Measurements from ENCODE around the gene ROR1.

Gene ROR1

DNA sequence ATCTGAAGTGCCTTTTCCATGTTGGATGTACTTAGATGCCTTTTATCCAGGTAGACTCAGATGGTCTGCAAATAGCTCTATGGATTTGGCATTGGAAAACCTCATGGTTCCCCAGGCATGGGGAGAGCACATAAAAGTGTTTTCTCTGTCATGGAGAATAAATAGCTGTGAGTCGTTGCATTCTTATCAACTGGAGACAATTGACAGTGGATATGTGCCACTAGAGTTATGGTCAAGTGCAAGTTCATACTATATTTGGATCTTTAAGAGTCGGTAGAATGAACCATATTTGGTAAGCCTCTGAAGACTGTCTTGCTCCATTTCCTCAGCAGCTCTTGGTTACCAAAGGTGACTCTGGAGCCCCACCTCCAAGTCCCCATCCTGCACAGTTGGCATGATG, 83.7 kb downstream of the ROR1 start:
- Histone ChIP-seq H3K4me1 (ENCODE audit: control insufficient read depth, insufficient read depth, low read length) (peaks cover 2% of the 10 kb centered on the region), H3K9me3 (ENCODE audit: control insufficient read depth in 2 of 2, low read length in 2 of 2) (no peaks in the 10 kb centered on the region), H3K27ac (ENCODE audit: low read length) (no peak overlapping the region), H3K9ac (ENCODE audit: low read length in 2 of 2) (no peak overlapping the region), H3K27me3 (ENCODE audit: control insufficient read depth in 1 of 2, insufficient read depth in 2 of 2, low read length in 2 of 2) (no peaks in the 10 kb centered on the region), H3K36me3 (ENCODE audit: control insufficient read depth in 2 of 2, insufficient read depth in 2 of 2, low read length in 2 of 2) (no peaks in the 10 kb centered on the region), H3K4me3 (ENCODE audit: low read length in 2 of 2) (no peak overlapping the region)

DNA sequence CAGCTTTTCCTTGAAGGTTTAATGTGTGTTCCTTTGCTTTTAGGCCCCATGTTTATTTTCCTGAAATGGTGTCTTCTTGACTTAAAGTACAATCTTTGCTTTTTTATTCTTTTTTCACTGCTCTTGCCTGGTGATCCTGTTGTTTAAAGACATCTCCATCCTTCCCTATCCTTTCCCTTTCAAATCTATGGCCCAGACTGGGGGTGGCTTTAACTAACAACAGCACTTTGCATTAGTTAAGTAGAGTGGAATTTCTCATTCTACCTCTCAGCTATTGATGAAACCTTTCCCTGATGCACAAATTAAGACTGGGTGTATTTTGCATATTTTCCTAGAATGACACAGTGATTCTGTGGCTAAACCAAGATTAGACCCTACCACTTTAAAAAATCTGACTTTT, 84.3 kb downstream of the ROR1 start:
- Histone ChIP-seq H3K27ac (ENCODE audit: low read length) (no peak overlapping the region), H3K9me3 (ENCODE audit: control insufficient read depth in 2 of 2, low read length in 2 of 2) (no peaks in the 10 kb centered on the region), H3K27me3 (ENCODE audit: control insufficient read depth in 1 of 2, insufficient read depth in 2 of 2, low read length in 2 of 2) (no peaks in the 10 kb centered on the region), H3K36me3 (ENCODE audit: control insufficient read depth in 2 of 2, insufficient read depth in 2 of 2, low read length in 2 of 2) (no peaks in the 10 kb centered on the region), H3K9ac (ENCODE audit: low read length in 2 of 2) (no peak overlapping the region), H3K4me1 (ENCODE audit: control insufficient read depth, insufficient read depth, low read length) (peaks cover 2% of the 10 kb centered on the region), H3K4me3 (ENCODE audit: low read length in 2 of 2) (no peak overlapping the region)

DNA sequence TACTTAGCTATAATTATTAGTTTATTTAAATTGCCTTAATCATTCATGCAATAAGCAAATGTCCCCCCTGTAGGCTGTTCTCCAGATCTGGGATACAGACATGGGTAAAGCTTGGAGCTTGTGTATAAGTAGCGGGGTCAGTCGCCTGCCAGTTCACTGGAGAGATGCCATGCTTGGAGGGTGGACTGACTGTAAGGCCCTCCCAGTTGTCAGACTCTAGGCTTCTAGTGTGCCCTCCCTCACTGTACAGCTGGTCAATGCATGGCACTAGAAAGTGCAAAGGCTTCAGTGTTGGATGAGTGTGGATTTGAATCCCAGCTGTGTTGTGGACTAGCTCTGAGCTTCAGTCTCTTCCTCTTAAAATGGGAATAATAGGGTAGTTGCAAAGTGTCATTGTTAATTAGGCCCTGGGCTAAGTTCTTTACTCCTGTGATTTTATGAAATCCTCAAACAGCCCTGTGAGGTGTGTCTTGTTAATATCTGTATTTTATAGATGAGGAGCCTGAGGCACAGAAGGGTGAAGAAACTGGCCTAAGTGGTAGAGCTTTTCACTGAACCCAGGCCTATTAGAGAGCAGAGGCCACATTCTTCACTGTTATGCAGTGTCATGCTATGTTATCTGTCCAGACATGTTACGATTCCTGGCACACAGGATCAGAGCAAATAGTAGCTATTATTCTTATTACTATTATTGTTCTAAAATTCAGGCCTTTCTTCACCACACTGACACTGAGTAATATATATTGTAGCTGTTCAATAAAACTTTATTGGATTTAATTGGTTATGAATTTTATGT, 85.9 kb downstream of the ROR1 start:
- Histone ChIP-seq H3K4me1 (ENCODE audit: control insufficient read depth, insufficient read depth, low read length) (peaks cover 7% of the 10 kb centered on the region), H3K9me3 (ENCODE audit: control insufficient read depth in 2 of 2, low read length in 2 of 2) (no peaks in the 10 kb centered on the region), H3K4me3 (ENCODE audit: low read length in 2 of 2) (no peak overlapping the region), H3K27me3 (ENCODE audit: control insufficient read depth in 1 of 2, insufficient read depth in 2 of 2, low read length in 2 of 2) (no peaks in the 10 kb centered on the region), H3K9ac (ENCODE audit: low read length in 2 of 2) (no peak overlapping the region), H3K27ac (ENCODE audit: low read length) (no peak overlapping the region), H3K36me3 (ENCODE audit: control insufficient read depth in 2 of 2, insufficient read depth in 2 of 2, low read length in 2 of 2) (no peaks in the 10 kb centered on the region)

DNA sequence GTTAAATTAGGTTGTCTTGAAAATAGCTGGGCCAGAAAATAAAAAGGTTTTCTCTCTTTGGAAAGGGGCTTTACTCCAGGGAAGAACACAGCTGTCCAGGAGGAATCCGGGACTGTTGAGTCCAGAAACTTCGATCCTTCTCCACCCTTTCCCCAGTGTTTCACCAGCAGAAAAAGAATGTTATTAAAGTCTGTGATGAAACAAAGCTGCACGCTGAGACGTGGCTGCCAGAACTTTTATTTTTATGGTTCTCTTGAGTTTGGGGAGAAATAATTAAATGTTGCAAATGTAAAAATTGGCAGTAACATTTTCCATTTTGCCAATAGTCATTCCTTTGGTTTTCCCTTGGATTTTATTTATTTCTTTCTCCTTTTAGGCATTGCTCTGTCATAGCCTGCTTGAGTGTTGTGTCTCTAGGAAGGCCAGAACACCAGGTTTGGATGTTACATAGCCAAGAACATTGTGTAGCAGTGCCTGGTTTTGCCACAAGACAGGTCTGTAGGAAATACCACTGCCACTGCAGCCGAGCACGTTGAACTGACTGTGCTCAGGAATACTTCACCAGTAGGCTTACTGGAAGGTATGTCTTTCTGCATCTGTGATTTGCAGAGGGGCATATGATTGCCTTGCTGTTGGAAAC, 87.4 kb downstream of the ROR1 start:
- Histone ChIP-seq H3K27me3 (ENCODE audit: control insufficient read depth in 1 of 2, insufficient read depth in 2 of 2, low read length in 2 of 2) (no peaks in the 10 kb centered on the region), H3K4me3 (ENCODE audit: low read length in 2 of 2) (no peak overlapping the region), H3K36me3 (ENCODE audit: control insufficient read depth in 2 of 2, insufficient read depth in 2 of 2, low read length in 2 of 2) (no peaks in the 10 kb centered on the region), H3K27ac (ENCODE audit: low read length) (no peak overlapping the region), H3K9ac (ENCODE audit: low read length in 2 of 2) (no peak overlapping the region), H3K9me3 (ENCODE audit: control insufficient read depth in 2 of 2, low read length in 2 of 2) (no peaks in the 10 kb centered on the region), H3K4me1 (ENCODE audit: control insufficient read depth, insufficient read depth, low read length) (peaks cover 7% of the 10 kb centered on the region)

DNA sequence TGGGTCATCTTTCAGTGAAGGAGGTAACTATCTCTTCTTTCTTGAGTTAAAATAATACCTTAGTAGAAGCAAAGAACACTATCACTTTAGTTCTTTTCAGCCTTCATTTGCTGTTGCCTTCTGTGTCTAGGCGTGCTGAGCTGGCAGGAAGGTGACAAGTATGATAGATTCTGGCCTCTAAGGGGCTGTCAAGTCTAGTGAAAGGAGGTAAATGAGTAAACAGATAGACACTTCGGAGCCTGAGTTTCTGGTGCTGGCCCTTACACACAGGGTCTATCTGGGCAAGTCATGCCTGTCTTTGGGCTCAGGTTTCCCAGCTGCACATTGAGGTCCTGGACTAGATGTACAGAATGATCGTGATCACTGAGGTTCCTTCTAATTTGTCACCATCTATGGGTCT, 89.3 kb downstream of the ROR1 start:
- no peaks in the 10 kb centered on the region for H3K36me3 ChIP-seq (ENCODE audit: control insufficient read depth in 2 of 2, insufficient read depth in 2 of 2, low read length in 2 of 2)
- H3K9ac ChIP-seq (ENCODE audit: low read length in 2 of 2) = no peak overlapping the region
- H3K4me1 ChIP-seq (ENCODE audit: control insufficient read depth, insufficient read depth, low read length) = peaks cover 7% of the 10 kb centered on the region
- no peak overlapping the region for H3K4me3 ChIP-seq (ENCODE audit: low read length in 2 of 2)
- H3K27me3 ChIP-seq (ENCODE audit: control insufficient read depth in 1 of 2, insufficient read depth in 2 of 2, low read length in 2 of 2) = no peaks in the 10 kb centered on the region
- no peaks in the 10 kb centered on the region for H3K9me3 ChIP-seq (ENCODE audit: control insufficient read depth in 2 of 2, low read length in 2 of 2)
- H3K27ac ChIP-seq (ENCODE audit: low read length) = no peak overlapping the region

DNA sequence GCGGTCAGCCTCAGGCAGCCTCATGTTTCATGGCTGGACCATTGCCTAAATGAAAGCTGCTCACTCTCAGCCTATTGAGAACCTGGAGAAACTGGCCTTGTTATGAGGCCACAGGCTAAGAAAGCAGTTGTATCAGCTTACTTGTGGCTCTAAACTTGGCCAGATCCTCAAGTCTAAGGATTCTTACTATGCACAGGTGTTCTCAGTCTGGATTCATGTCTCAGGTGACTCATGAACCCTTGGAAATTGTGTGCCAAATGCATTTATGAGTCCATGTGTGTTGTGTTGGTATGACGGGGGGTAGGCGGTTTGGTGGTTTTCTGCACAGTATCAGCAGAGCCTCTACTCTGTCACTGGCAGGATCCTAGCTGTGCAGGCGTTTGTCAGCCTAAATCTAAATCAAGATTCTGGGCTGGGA, 90.4 kb downstream of the ROR1 start:
- no peaks in the 10 kb centered on the region for H3K9me3 ChIP-seq (ENCODE audit: control insufficient read depth in 2 of 2, low read length in 2 of 2)
- no peak overlapping the region for H3K9ac ChIP-seq (ENCODE audit: low read length in 2 of 2)
- H3K27ac ChIP-seq (ENCODE audit: low read length) = no peak overlapping the region
- no peaks in the 10 kb centered on the region for H3K27me3 ChIP-seq (ENCODE audit: control insufficient read depth in 1 of 2, insufficient read depth in 2 of 2, low read length in 2 of 2)
- no peak overlapping the region for H3K4me3 ChIP-seq (ENCODE audit: low read length in 2 of 2)
- H3K4me1 ChIP-seq (ENCODE audit: control insufficient read depth, insufficient read depth, low read length) = peaks cover 7% of the 10 kb centered on the region
- H3K36me3 ChIP-seq (ENCODE audit: control insufficient read depth in 2 of 2, insufficient read depth in 2 of 2, low read length in 2 of 2) = no peaks in the 10 kb centered on the region

GRCh38 chr1:63865561-63865960, 91.7 kb downstream of the ROR1 start:
- Histone ChIP-seq H3K4me3 (ENCODE audit: low read length in 2 of 2) (no peak overlapping the region), H3K27me3 (ENCODE audit: control insufficient read depth in 1 of 2, insufficient read depth in 2 of 2, low read length in 2 of 2) (no peaks in the 10 kb centered on the region), H3K27ac (ENCODE audit: low read length) (no peak overlapping the region), H3K9ac (ENCODE audit: low read length in 2 of 2) (no peak overlapping the region), H3K36me3 (ENCODE audit: control insufficient read depth in 2 of 2, insufficient read depth in 2 of 2, low read length in 2 of 2) (no peaks in the 10 kb centered on the region), H3K9me3 (ENCODE audit: control insufficient read depth in 2 of 2, low read length in 2 of 2) (no peaks in the 10 kb centered on the region), H3K4me1 (ENCODE audit: control insufficient read depth, insufficient read depth, low read length) (peaks cover 7% of the 10 kb centered on the region)

GRCh38 chr1:63866084-63866483, 92.3 kb downstream of the ROR1 start:
- Histone ChIP-seq H3K4me1 (ENCODE audit: control insufficient read depth, insufficient read depth, low read length) (peaks cover 7% of the 10 kb centered on the region), H3K4me3 (ENCODE audit: low read length in 2 of 2) (no peak overlapping the region), H3K27me3 (ENCODE audit: control insufficient read depth in 1 of 2, insufficient read depth in 2 of 2, low read length in 2 of 2) (no peaks in the 10 kb centered on the region), H3K36me3 (ENCODE audit: control insufficient read depth in 2 of 2, insufficient read depth in 2 of 2, low read length in 2 of 2) (no peaks in the 10 kb centered on the region), H3K9ac (ENCODE audit: low read length in 2 of 2) (no peak overlapping the region), H3K9me3 (ENCODE audit: control insufficient read depth in 2 of 2, low read length in 2 of 2) (no peaks in the 10 kb centered on the region), H3K27ac (ENCODE audit: low read length) (no peak overlapping the region)

GRCh38 chr1:63867429-63868176, 93.8 kb downstream of the ROR1 start:
- Histone ChIP-seq H3K9me3 (ENCODE audit: control insufficient read depth in 2 of 2, low read length in 2 of 2) (no peaks in the 10 kb centered on the region), H3K27me3 (ENCODE audit: control insufficient read depth in 1 of 2, insufficient read depth in 2 of 2, low read length in 2 of 2) (no peaks in the 10 kb centered on the region), H3K9ac (ENCODE audit: low read length in 2 of 2) (no peak overlapping the region), H3K4me3 (ENCODE audit: low read length in 2 of 2) (no peak overlapping the region), H3K27ac (ENCODE audit: low read length) (no peak overlapping the region), H3K4me1 (ENCODE audit: control insufficient read depth, insufficient read depth, low read length) (peaks cover 5% of the 10 kb centered on the region), H3K36me3 (ENCODE audit: control insufficient read depth in 2 of 2, insufficient read depth in 2 of 2, low read length in 2 of 2) (no peaks in the 10 kb centered on the region)

DNA sequence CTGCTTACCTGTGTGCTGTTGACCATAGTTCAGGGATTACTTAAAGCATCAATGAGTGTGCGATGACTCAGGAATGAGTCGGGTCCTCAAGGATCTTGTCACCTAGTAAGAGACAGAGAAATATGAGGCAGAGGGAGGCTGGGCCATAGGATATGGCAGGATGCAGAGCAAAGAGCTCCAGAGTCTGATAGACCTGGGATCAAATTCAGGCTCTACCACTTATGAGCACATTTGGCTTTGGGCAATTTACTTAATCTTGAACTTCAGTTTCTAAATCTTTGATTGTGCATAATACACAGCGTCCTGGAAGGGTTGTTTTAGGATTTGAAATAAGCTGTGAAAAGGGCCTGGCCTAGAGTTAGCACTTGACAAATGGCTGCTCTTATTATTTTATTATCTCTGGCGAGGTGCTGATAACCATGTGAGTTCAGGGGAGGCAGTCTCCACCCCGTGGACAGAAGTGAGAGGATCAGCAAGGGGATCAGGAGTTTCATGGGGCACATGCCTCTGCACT, 94.5 kb downstream of the ROR1 start:
- no peaks in the 10 kb centered on the region for H3K36me3 ChIP-seq (ENCODE audit: control insufficient read depth in 2 of 2, insufficient read depth in 2 of 2, low read length in 2 of 2)
- no peak overlapping the region for H3K27ac ChIP-seq (ENCODE audit: low read length)
- no peaks in the 10 kb centered on the region for H3K9me3 ChIP-seq (ENCODE audit: control insufficient read depth in 2 of 2, low read length in 2 of 2)
- no peak overlapping the region for H3K9ac ChIP-seq (ENCODE audit: low read length in 2 of 2)
- peaks cover 5% of the 10 kb centered on the region for H3K4me1 ChIP-seq (ENCODE audit: control insufficient read depth, insufficient read depth, low read length)
- no peaks in the 10 kb centered on the region for H3K27me3 ChIP-seq (ENCODE audit: control insufficient read depth in 1 of 2, insufficient read depth in 2 of 2, low read length in 2 of 2)
- no peak overlapping the region for H3K4me3 ChIP-seq (ENCODE audit: low read length in 2 of 2)

All from stomach smooth muscle (tissue), 2 donors.